SIG-M5 treated with dmso at 0.1 percent for 504 hours (cell line): ENCODE data around the gene LNX2.
A peak's percentile ranks its signal among the peaks of the same experiment; 100 is the strongest.

ENCODE experiments used
- DNase-seq: peaks from one replicate; lab custom pipeline; 2025; ENCODE audit not compliant: unreplicated experiment; lab: John Stamatoyannopoulos, UW

LNX2 gene

DNA sequence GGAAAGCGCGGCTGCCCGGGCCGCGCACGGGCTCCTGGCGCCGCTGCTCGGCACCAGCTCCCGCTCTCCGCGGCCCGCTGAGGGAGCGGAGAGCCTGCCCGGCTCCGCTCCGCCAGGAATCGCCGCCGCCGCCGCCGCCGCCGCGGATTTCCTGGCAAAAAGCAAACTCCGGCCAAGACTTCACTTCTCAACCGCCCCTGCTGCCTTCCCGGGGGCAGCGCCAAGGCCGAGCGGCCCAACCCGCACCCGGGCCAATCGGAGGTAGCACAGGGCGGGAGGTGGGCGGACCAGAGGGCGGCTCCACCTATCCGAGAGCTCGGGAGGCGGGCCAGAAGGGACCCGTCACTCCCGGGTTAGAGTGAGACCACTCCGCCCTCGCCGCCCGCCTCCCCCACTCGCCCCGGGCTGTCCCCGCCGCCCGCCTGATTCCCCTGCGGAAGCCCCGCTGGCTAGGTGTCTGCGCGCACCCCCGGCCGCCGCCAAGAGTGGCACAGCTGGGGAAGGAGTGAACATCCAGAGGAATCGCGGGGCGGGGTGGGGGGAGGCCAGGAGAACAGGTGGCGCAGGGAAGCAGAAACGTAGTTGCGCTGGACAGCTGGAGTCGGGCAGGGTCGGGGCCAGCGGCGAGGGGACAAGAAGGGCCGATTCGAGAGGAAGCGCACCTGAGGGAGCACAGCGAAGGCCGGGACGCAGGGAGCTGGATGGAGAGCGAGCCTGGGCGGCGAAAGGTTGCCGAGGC lies at the start of gene LNX2:
Gene LNX2, minus strand, starts transcription at position 153 of the 739 bp plus-strand sequence. CDS start 38,826 bp downstream, outside the sequence.
- DNase-seq, result peak; percentile 96

GRCh38 chr13:27667946-27668345 lies 47.6 kb upstream of the LNX2 start:
- no peak for DNase-seq

DNA sequence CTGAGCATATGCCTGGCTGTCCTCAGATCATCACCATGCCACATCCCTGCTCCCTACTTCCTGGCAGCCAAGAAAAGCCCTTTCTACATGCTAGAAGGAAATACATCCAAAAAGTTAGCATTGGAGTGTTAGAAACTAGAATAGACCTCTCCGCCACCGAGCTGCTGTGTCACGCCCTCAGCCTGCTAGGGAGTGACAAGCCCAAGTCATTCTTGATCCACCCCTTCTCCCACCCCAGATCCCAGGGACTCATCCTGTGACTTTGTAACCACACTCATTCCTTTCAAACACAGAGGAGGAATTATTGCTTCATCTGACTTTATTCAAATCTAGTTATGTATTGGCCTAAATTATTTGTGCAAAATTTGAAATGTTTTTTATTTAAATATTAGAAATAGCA lies 46.6 kb upstream of the LNX2 start:
- DNase-seq, result no peak

DNA sequence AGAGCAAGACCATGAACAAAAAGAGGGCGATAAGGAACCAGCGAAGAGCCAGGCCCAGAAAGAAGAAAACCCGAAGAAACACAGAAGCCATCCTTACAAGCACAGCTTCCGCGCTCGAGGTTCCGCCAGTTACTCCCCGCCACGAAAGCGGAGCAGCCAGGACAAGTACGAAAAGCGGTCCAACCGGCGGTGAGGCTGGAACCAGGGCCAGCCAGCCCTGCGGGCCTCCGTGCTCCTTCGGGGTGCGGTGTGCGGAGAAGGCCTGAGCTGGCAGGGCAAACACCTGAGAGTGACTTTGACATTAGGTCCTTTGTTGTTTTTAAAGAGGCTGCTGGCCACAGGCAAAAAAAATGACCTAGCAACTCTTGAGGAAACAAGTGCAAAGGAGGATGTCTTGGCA lies 45.4 kb upstream of the LNX2 start:
- no peak for DNase-seq

GRCh38 chr13:27665333-27665732 lies 45.0 kb upstream of the LNX2 start:
- no peak for DNase-seq

- no peak for DNase-seq
These were observed 43.6 kb upstream of the LNX2 start for GRCh38 chr13:27663947-27664346.

- no peak for DNase-seq
These were observed 42.6 kb upstream of the LNX2 start for GRCh38 chr13:27662738-27663470.

- DNase-seq, result no peak
These were observed 40.7 kb upstream of the LNX2 start for GRCh38 chr13:27661017-27661416.

GRCh38 chr13:27660511-27660910 lies 40.2 kb upstream of the LNX2 start:
- DNase-seq, result no peak

DNA sequence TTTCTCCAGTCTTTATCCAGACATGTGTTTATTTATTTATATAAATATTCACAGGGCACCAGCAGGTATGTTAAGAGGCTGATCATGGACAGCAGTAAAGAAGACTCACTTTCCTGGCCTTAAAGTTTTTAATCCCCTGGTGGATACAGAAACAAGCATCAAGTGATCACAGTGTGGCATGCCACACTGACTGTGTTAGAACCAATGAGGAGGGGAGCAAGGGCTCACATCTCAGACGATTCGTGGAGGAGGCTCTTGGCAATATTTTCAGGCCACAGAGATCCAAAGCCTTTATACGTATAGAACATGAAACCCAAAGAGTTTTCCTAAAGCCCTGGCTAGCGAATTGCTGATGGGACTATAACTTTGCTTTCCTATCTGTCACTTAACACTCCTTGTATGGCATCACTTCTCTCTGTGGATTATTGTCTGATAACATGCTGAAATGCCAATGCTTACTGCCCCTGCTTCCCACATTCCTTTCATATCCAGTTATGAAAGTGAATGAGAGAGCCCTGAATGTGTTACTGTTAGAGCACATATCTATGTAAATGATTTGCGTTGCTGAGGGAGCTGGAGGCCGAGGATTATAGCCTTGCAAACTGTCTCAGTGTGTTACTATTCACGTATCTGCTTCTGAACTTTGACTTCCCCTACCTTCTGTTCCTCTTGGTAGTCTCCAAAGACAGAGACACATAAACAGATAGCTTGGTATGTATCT lies 39.0 kb upstream of the LNX2 start:
- no peak for DNase-seq

GRCh38 chr13:27658546-27658945 lies 38.2 kb upstream of the LNX2 start:
- DNase-seq, result no peak

DNA sequence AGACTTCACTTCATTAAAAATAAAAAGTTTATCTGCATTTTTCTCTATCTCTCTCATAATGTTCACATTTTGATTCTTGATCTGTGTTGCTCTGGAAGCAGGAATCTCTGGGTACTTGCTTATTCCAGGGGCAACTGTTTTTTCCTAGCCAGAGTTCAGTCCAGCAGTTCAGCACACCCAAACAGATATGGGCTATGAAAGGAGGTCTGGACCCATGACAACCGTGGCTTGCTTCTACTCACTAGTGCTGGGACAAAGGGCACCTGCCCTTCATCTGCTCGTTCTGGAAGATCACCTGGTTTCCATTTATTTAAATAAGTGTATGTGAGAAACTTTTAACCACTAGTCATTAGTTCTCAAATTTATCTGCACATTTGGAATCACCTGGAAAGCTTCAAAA lies 37.4 kb upstream of the LNX2 start:
- DNase-seq, result no peak

- no peak for DNase-seq
These were observed 34.5 kb upstream of the LNX2 start for GRCh38 chr13:27654816-27655215.

DNA sequence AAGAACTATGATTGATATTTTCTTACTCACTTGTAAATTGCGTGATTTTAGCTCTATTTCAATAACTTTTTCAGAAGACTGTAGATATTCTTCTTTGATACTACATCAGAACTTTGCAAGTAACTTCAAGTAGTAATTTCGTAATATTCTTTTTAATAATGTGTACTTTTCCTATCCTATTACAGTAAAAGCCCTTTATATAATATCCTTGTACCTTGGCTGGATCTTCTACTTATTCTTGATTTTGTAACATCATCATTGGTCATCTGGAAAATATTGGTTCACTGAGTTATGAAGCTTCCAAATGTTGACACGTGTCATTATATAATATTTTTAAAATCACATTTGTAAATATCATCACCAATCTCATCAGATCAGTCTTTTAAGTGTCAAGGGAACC lies 33.7 kb upstream of the LNX2 start:
- DNase-seq, result no peak

DNA sequence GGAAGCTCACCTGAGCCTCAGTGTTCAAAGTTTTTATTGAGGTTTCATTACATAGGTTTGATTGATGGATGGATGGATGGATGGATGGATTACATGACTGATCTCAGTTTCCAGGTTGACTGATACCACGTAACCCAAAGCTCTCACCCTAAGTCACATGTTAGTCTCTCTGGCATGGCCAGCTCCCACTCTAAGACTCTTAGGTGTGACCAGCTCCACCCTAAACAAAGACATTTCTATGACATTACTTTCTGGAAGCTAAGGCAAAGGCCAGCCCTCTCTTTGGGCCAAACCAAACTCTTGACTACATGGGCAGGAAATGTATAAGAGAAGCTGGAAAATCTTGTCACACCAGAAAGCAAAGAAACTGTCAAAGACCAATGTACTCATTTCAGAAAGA lies 30.0 kb upstream of the LNX2 start:
- no peak for DNase-seq

DNA sequence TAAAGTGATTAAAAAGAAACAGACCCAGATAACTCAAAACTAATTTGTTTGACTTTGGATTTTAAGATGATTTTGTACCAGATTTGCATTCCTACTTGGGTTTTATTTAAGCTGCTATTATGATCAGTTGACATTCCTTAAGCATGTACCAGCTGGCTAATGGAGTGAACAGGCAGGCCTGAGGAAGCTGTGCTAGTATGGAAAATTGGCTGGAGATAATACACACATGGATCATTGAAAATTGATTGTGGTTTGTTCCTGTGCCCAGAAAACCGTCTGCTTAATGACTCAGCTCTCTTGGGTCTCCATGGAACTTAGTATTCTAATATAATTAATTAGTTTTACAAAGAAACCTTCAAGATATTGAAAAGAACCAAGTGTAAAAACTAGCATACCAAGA lies 24.0 kb upstream of the LNX2 start:
- no peak for DNase-seq

DNA sequence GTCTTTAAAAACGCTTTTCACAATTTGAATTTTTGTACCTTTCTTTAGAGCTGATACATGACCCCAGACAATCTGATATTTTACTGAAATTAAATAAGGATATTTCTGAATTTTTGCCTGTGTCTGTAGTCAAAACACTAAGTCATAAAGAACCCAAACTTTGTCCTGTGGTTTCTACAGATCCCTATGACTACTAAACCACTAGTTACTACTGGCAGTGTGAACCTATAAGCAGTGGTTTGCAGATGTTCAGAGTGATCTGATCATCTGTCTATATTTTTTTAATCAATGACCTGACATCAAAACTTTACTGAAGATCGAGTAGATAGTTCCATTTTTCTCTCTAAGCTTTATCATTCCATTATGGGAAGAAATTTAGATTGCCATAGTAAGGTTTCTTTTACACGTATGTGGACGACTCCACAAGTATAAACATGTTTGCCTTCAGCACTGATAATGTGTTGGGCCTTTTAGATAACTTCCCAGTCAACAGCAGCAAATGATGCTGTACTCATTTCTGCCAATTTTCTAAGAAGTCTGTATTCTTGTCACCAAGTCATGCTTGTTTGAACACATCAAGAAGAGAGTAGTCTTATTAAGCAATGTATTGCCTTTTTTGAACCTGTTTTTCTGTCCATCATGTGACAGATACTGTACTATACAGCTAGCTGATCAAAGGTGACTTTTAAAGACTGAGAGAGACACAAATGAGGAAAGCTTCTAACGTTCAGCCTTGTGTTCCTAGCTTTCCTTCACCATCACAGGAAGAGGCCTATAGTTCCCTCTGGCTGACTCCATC lies 23.2 kb upstream of the LNX2 start:
- DNase-seq, result no peak

DNA sequence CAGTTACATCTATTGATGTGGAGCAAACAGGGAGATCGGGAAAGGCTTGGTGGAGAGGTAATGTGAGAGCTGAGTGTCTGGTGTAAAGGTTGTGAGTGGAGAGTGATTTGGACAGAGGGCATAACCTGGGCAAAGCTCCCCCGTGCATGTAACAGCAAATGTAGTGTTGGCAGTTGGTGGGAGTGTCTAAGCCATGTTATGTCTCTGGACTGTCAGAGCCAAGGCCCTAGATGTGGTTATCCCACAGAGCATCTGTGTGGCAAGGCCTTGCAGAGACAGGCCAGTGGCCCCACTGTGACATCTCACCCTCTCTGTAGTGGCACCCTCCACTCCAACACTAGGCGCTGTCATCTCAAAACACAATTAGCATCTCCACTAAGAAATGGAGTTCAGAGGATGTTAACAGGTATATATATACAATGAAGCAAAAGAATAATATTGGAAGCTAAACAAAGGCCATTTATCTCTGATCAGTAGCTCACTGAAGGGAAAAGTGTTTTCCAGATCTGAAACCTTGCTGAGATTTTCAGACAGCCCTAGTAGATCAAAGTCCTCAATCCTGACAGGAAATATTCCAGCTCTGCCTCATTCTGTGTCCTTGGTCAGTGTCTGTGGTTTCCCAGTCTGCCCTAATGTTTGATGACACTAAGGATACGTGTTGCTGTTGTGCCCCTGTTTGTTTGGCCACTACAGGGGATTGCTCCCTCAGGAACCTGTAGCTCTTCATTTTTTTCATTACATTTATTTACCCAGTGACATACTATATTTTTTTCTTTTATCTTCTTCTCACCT lies 21.6 kb upstream of the LNX2 start:
- DNase-seq, result no peak

- no peak for DNase-seq
These were observed 18.9 kb upstream of the LNX2 start for GRCh38 chr13:27639186-27639585.

- no peak for DNase-seq
These were observed 18.2 kb upstream of the LNX2 start for GRCh38 chr13:27638521-27638920.
